ENCODE data around the gene CARS2.
A peak's percentile ranks its signal among the peaks of the same experiment; 100 is the strongest.

CARS2 gene

GRCh38 chr13:110624766-110625756 is 80.9 kb downstream of the CARS2 start:
- no peak for DNase-seq (ENCODE audit: low read depth)
- no peak overlapping the region for H3K4me3 ChIP-seq (ENCODE audit: control insufficient read depth, low read depth, low read length)
- TF ChIP-seq CTCF (IDR thresholded peaks at IDR 0.05; ENCODE audit: control insufficient read depth, insufficient read depth, low read depth, low read length, missing control alignments) = no peak

- no peak for DNase-seq (ENCODE audit: low read depth)
- H3K4me3 ChIP-seq (ENCODE audit: control insufficient read depth, low read depth, low read length) = no peak overlapping the region
- TF ChIP-seq CTCF (IDR thresholded peaks at IDR 0.05; ENCODE audit: control insufficient read depth, insufficient read depth, low read depth, low read length, missing control alignments) = no peak
Measured at GRCh38 chr13:110620596-110620995, 85.3 kb downstream of the CARS2 start.

GRCh38 chr13:110618780-110619179 is 87.1 kb downstream of the CARS2 start:
- no peak overlapping the region for H3K4me3 ChIP-seq (ENCODE audit: control insufficient read depth, low read depth, low read length)
- TF ChIP-seq CTCF (IDR thresholded peaks at IDR 0.05; ENCODE audit: control insufficient read depth, insufficient read depth, low read depth, low read length, missing control alignments) = no peak
- no peak for DNase-seq (ENCODE audit: low read depth)

DNA sequence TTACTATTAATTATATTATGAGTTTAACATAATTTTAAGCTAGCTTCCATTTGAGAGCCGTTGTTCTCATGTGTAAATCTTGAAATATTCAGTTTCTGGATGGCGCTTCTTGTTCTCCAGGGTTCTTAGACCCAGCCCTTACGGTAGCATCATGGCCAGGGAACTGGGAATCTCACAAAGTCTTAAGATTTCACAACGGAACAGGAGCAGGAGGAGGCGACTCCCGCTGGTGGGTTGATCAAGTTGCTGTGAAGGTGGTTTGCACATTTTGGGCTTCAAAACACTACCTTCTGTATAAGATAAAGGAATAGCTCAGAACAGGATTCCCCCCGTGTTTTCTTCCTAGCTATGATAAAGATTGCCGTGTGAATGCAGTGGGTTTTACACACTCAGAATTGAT is 87.7 kb downstream of the CARS2 start:
- no peak for DNase-seq (ENCODE audit: low read depth)
- TF ChIP-seq CTCF (IDR thresholded peaks at IDR 0.05; ENCODE audit: control insufficient read depth, insufficient read depth, low read depth, low read length, missing control alignments) = no peak
- no peak overlapping the region for H3K4me3 ChIP-seq (ENCODE audit: control insufficient read depth, low read depth, low read length)

DNA sequence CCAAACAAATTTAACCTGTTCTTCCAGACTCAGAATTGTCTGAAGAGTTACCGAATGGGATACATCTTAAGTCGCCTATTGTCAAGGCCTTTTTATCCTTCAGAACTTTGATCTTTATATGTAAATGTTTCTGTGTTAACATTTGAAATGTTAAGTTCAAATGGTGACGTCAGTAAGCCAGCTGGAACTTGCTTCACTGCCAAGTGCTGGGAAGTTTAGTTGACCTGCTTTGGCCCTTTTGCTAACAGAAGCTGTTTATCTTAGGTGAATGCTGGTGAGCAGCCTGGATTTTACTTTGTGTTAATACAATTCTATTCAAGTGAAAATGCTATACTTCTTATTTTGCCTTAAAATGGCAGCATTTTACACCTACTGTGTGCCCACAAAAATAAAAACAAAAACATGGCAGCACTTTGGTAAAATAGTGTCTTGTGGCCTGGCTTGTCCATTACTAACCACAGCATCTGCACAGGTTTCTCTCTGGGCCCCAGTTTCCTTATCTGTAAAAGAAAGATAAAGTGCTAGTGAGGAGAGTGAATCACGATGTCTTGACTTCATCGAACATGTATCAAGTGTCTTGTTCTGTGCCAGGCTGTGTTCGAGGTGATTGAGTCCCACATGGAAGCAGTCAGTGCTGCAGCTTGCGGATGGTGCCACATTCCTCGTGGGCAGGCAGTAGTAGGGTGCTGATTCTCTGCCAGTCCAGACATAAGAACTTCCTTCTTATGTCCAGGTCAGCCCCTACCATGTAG is 88.4 kb downstream of the CARS2 start:
- H3K4me3 ChIP-seq (ENCODE audit: control insufficient read depth, low read depth, low read length) = no peak overlapping the region
- no peak for TF ChIP-seq CTCF (IDR thresholded peaks at IDR 0.05; ENCODE audit: control insufficient read depth, insufficient read depth, low read depth, low read length, missing control alignments)
- no peak for DNase-seq (ENCODE audit: low read depth)

GRCh38 chr13:110616103-110617101 is 89.5 kb downstream of the CARS2 start:
- no peak for TF ChIP-seq CTCF (IDR thresholded peaks at IDR 0.05; ENCODE audit: control insufficient read depth, insufficient read depth, low read depth, low read length, missing control alignments)
- no peak for DNase-seq (ENCODE audit: low read depth)
- peak overlapping the region; percentile 71 for H3K4me3 ChIP-seq (ENCODE audit: control insufficient read depth, low read depth, low read length)

All from AG09309 (cell line).